ENCODE results near the gene MYO1H. TPM values are rescaled to one million over a fixed set of nuclear protein-coding genes. Genes with fewer than 3 reads are reported as not detected.

MYO1H gene
- total and polyA plus RNA-seq, 9 donors = 0.04 to 0.35 (median 0.14) TPM; not detected in 2

- peaks cover 91% of the 10 kb centered on the region for H3K36me3 ChIP-seq (ENCODE audit: control insufficient read depth, insufficient read depth, low read length)
- H3K9me3 ChIP-seq (replicated peaks; ENCODE audit: control insufficient read depth, low read depth, low read length) = no peaks in the 10 kb centered on the region
- no peaks in the 10 kb centered on the region for H3K27me3 ChIP-seq (ENCODE audit: control insufficient read depth, insufficient read depth, low read length)
- no peak overlapping the region for H3K4me3 ChIP-seq (ENCODE audit: low read length)
- 79% methylated on average over 5 of the region's 7 CpGs for WGBS (ENCODE audit: insufficient coverage)
- H3K27ac ChIP-seq (ENCODE audit: low read length) = no peak overlapping the region
- no peaks in the 10 kb centered on the region for H3K4me1 ChIP-seq (ENCODE audit: control insufficient read depth, insufficient read depth, low read length)
- DNase-seq = no peak
Observed at GRCh38 chr12:109488051-109488665, 140.5 kb downstream of the MYO1H start.

- H3K9me3 ChIP-seq (replicated peaks; ENCODE audit: control insufficient read depth, low read depth, low read length) = no peaks in the 10 kb centered on the region
- WGBS (ENCODE audit: insufficient coverage) = 95% methylated on average over 10 of the region's 14 CpGs
- H3K27ac ChIP-seq (ENCODE audit: low read length) = no peak overlapping the region
- H3K27me3 ChIP-seq (ENCODE audit: control insufficient read depth, insufficient read depth, low read length) = no peaks in the 10 kb centered on the region
- peaks cover 90% of the 10 kb centered on the region for H3K36me3 ChIP-seq (ENCODE audit: control insufficient read depth, insufficient read depth, low read length)
- DNase-seq = no peak
- H3K4me3 ChIP-seq (ENCODE audit: low read length) = no peak overlapping the region
- no peaks in the 10 kb centered on the region for H3K4me1 ChIP-seq (ENCODE audit: control insufficient read depth, insufficient read depth, low read length)
Observed at GRCh38 chr12:109489016-109489954, 141.6 kb downstream of the MYO1H start.

- no peak overlapping the region for H3K27ac ChIP-seq (ENCODE audit: low read length)
- H3K9me3 ChIP-seq (replicated peaks; ENCODE audit: control insufficient read depth, low read depth, low read length) = no peaks in the 10 kb centered on the region
- H3K27me3 ChIP-seq (ENCODE audit: control insufficient read depth, insufficient read depth, low read length) = no peaks in the 10 kb centered on the region
- WGBS (ENCODE audit: insufficient coverage) = no CpG with 5 or more reads among the region's 1 CpG
- no peaks in the 10 kb centered on the region for H3K4me1 ChIP-seq (ENCODE audit: control insufficient read depth, insufficient read depth, low read length)
- H3K4me3 ChIP-seq (ENCODE audit: low read length) = no peak overlapping the region
- peaks cover 90% of the 10 kb centered on the region for H3K36me3 ChIP-seq (ENCODE audit: control insufficient read depth, insufficient read depth, low read length)
- no peak for DNase-seq
Observed at GRCh38 chr12:109489955-109490565, 142.4 kb downstream of the MYO1H start.

- peaks cover 84% of the 10 kb centered on the region for H3K36me3 ChIP-seq (ENCODE audit: control insufficient read depth, insufficient read depth, low read length)
- no peak overlapping the region for H3K4me3 ChIP-seq (ENCODE audit: low read length)
- WGBS (ENCODE audit: insufficient coverage) = 82% methylated on average over 3 of the region's 4 CpGs
- no peaks in the 10 kb centered on the region for H3K4me1 ChIP-seq (ENCODE audit: control insufficient read depth, insufficient read depth, low read length)
- H3K9me3 ChIP-seq (replicated peaks; ENCODE audit: control insufficient read depth, low read depth, low read length) = no peaks in the 10 kb centered on the region
- DNase-seq = no peak
- H3K27me3 ChIP-seq (ENCODE audit: control insufficient read depth, insufficient read depth, low read length) = no peaks in the 10 kb centered on the region
- no peak overlapping the region for H3K27ac ChIP-seq (ENCODE audit: low read length)
Observed at GRCh38 chr12:109491671-109492070, 144.0 kb downstream of the MYO1H start.

GRCh38 chr12:109492371-109492770, 144.7 kb downstream of the MYO1H start:
- no peaks in the 10 kb centered on the region for H3K27me3 ChIP-seq (ENCODE audit: control insufficient read depth, insufficient read depth, low read length)
- H3K27ac ChIP-seq (ENCODE audit: low read length) = no peak overlapping the region
- no peak for DNase-seq
- WGBS (ENCODE audit: insufficient coverage) = 94% methylated on average over 2 of the region's 5 CpGs
- H3K36me3 ChIP-seq (ENCODE audit: control insufficient read depth, insufficient read depth, low read length) = peaks cover 77% of the 10 kb centered on the region
- H3K9me3 ChIP-seq (replicated peaks; ENCODE audit: control insufficient read depth, low read depth, low read length) = no peaks in the 10 kb centered on the region
- no peak overlapping the region for H3K4me3 ChIP-seq (ENCODE audit: low read length)
- no peaks in the 10 kb centered on the region for H3K4me1 ChIP-seq (ENCODE audit: control insufficient read depth, insufficient read depth, low read length)

GRCh38 chr12:109493090-109493489, 145.4 kb downstream of the MYO1H start:
- Histone ChIP-seq H3K36me3 (ENCODE audit: control insufficient read depth, insufficient read depth, low read length) (peaks cover 76% of the 10 kb centered on the region), H3K27ac (ENCODE audit: low read length) (no peak overlapping the region), H3K4me3 (ENCODE audit: low read length) (no peak overlapping the region), H3K27me3 (ENCODE audit: control insufficient read depth, insufficient read depth, low read length) (no peaks in the 10 kb centered on the region), H3K4me1 (ENCODE audit: control insufficient read depth, insufficient read depth, low read length) (no peaks in the 10 kb centered on the region), H3K9me3 (replicated peaks; ENCODE audit: control insufficient read depth, low read depth, low read length) (no peaks in the 10 kb centered on the region)
- DNase-seq = no peak

GRCh38 chr12:109493938-109494337, 146.2 kb downstream of the MYO1H start:
- no peaks in the 10 kb centered on the region for H3K4me1 ChIP-seq (ENCODE audit: control insufficient read depth, insufficient read depth, low read length)
- DNase-seq = no peak
- no CpG with 5 or more reads among the region's 1 CpG for WGBS (ENCODE audit: insufficient coverage)
- peaks cover 76% of the 10 kb centered on the region for H3K36me3 ChIP-seq (ENCODE audit: control insufficient read depth, insufficient read depth, low read length)
- no peaks in the 10 kb centered on the region for H3K27me3 ChIP-seq (ENCODE audit: control insufficient read depth, insufficient read depth, low read length)
- H3K4me3 ChIP-seq (ENCODE audit: low read length) = no peak overlapping the region
- no peaks in the 10 kb centered on the region for H3K9me3 ChIP-seq (replicated peaks; ENCODE audit: control insufficient read depth, low read depth, low read length)
- H3K27ac ChIP-seq (ENCODE audit: low read length) = no peak overlapping the region

GRCh38 chr12:109494348-109494881, 146.7 kb downstream of the MYO1H start:
- Histone ChIP-seq H3K4me3 (ENCODE audit: low read length) (no peak overlapping the region), H3K27me3 (ENCODE audit: control insufficient read depth, insufficient read depth, low read length) (no peaks in the 10 kb centered on the region), H3K27ac (ENCODE audit: low read length) (no peak overlapping the region), H3K36me3 (ENCODE audit: control insufficient read depth, insufficient read depth, low read length) (peaks cover 76% of the 10 kb centered on the region), H3K4me1 (ENCODE audit: control insufficient read depth, insufficient read depth, low read length) (no peaks in the 10 kb centered on the region), H3K9me3 (replicated peaks; ENCODE audit: control insufficient read depth, low read depth, low read length) (no peaks in the 10 kb centered on the region)
- no peak for DNase-seq
- WGBS (ENCODE audit: insufficient coverage) = 97% methylated on average over 3 of the region's 7 CpGs

- Histone ChIP-seq H3K36me3 (ENCODE audit: control insufficient read depth, insufficient read depth, low read length) (peaks cover 73% of the 10 kb centered on the region), H3K27me3 (ENCODE audit: control insufficient read depth, insufficient read depth, low read length) (no peaks in the 10 kb centered on the region)
Observed at GRCh38 chr12:109495012-109495411, 147.3 kb downstream of the MYO1H start.

GRCh38 chr12:109496306-109496705, 148.6 kb downstream of the MYO1H start:
- H3K27ac ChIP-seq (ENCODE audit: low read length) = no peak overlapping the region
- no peaks in the 10 kb centered on the region for H3K4me1 ChIP-seq (ENCODE audit: control insufficient read depth, insufficient read depth, low read length)
- H3K36me3 ChIP-seq (ENCODE audit: control insufficient read depth, insufficient read depth, low read length) = peaks cover 75% of the 10 kb centered on the region

More at GRCh38 chr12:109495012-109495411, 147.3 kb downstream of the MYO1H start:
- Histone ChIP-seq H3K4me3 (ENCODE audit: low read length) (no peak overlapping the region), H3K9me3 (replicated peaks; ENCODE audit: control insufficient read depth, low read depth, low read length) (no peaks in the 10 kb centered on the region), H3K4me1 (ENCODE audit: control insufficient read depth, insufficient read depth, low read length) (no peaks in the 10 kb centered on the region), H3K27ac (ENCODE audit: low read length) (no peak overlapping the region)
- no peak for DNase-seq

More at GRCh38 chr12:109496306-109496705, 148.6 kb downstream of the MYO1H start:
- H3K27me3 ChIP-seq (ENCODE audit: control insufficient read depth, insufficient read depth, low read length) = no peaks in the 10 kb centered on the region
- DNase-seq = no peak
- no peaks in the 10 kb centered on the region for H3K9me3 ChIP-seq (replicated peaks; ENCODE audit: control insufficient read depth, low read depth, low read length)
- no peak overlapping the region for H3K4me3 ChIP-seq (ENCODE audit: low read length)

All from muscle of leg (tissue), 11 donors.